ENCODE data around the gene PLXNA4. TPM values are rescaled to one million over a fixed set of nuclear protein-coding genes. Genes with fewer than 3 reads are reported as not detected.

PLXNA4 gene
- total RNA-seq, 2 experiments from 2014 or later: 0.75 to 0.85 TPM

- intact Hi-C loops (cut with DNase I, micrococcal nuclease): no loop called here
- peaks cover 8% of the 10 kb centered on the region for H3K4me1 ChIP-seq (ENCODE audit: insufficient read depth, low read length)
- no peak overlapping the region for H3K27ac ChIP-seq (ENCODE audit: low read depth in 1 of 2, low read length in 2 of 2)
- no peaks in the 10 kb centered on the region for H3K27me3 ChIP-seq (ENCODE audit: control insufficient read depth in 1 of 2, insufficient read depth in 2 of 2, low read length in 2 of 2)
- no peaks in the 10 kb centered on the region for H3K9me3 ChIP-seq (ENCODE audit: control insufficient read depth in 1 of 2, insufficient read depth in 1 of 2, low read length in 2 of 2)
- H3K4me3 Mint-ChIP-seq: no peak overlapping the region
- TF ChIP-seq CTCF (IDR thresholded peaks at IDR 0.05): no peak
- no peak overlapping the region for H3K27ac Mint-ChIP-seq
- no peaks in the 10 kb centered on the region for H3K9me3 Mint-ChIP-seq
- H3K36me3 Mint-ChIP-seq (ENCODE audit: low read depth): no peaks in the 10 kb centered on the region
- ATAC-seq (ENCODE audit: poor library complexity) (no peak), DNase-seq (no peak)
- ChIA-PET CTCF (no interaction called here), POLR2A (interaction anchor here (0.6 kb wide), 1 partner anchor 1970 kb away, joined by 4 read pairs; no protein-coding TSS in a partner anchor)
- no peaks in the 10 kb centered on the region for H3K36me3 ChIP-seq (ENCODE audit: insufficient read depth, low read length)
- H3K4me3 ChIP-seq (ENCODE audit: low read length): no peak overlapping the region
- peaks cover 28% of the 10 kb centered on the region for H3K4me1 Mint-ChIP-seq (ENCODE audit: low read depth)
- H3K27me3 Mint-ChIP-seq: no peaks in the 10 kb centered on the region
Observed at GRCh38 chr7:132462478-132462877, 113.8 kb downstream of the PLXNA4 start.

GRCh38 chr7:132461032-132461592, 115.2 kb downstream of the PLXNA4 start:
- H3K36me3 ChIP-seq (ENCODE audit: insufficient read depth, low read length): no peaks in the 10 kb centered on the region
- no peak overlapping the region for H3K27ac ChIP-seq (ENCODE audit: low read depth in 1 of 2, low read length in 2 of 2)
- Mint-ChIP-seq H3K4me1 (ENCODE audit: low read depth) (peaks cover 28% of the 10 kb centered on the region), H3K36me3 (ENCODE audit: low read depth) (no peaks in the 10 kb centered on the region), H3K27ac (peak overlapping the region; percentile 73), H3K4me3 (peak overlapping the region; percentile 42), H3K27me3 (no peaks in the 10 kb centered on the region), H3K9me3 (no peaks in the 10 kb centered on the region)
- intact Hi-C loops (cut with DNase I, micrococcal nuclease): no loop called here
- no peak overlapping the region for H3K4me3 ChIP-seq (ENCODE audit: low read length)
- ChIA-PET CTCF (no interaction called here), POLR2A (interaction anchor here (0.6 to 0.8 kb wide), 2 partner anchors 30 to 33 kb away, joined by 3 to 5 read pairs; no protein-coding TSS in a partner anchor)
- no peaks in the 10 kb centered on the region for H3K9me3 ChIP-seq (ENCODE audit: control insufficient read depth in 1 of 2, insufficient read depth in 1 of 2, low read length in 2 of 2)
- DNase-seq: peak in 1 of 14 experiments; percentile 69
- TF ChIP-seq CTCF (IDR thresholded peaks at IDR 0.05): no peak
- H3K4me1 ChIP-seq (ENCODE audit: insufficient read depth, low read length): peaks cover 8% of the 10 kb centered on the region
- ATAC-seq (ENCODE audit: poor library complexity): peak; percentile 34
- H3K27me3 ChIP-seq (ENCODE audit: control insufficient read depth in 1 of 2, insufficient read depth in 2 of 2, low read length in 2 of 2): no peaks in the 10 kb centered on the region

DNA sequence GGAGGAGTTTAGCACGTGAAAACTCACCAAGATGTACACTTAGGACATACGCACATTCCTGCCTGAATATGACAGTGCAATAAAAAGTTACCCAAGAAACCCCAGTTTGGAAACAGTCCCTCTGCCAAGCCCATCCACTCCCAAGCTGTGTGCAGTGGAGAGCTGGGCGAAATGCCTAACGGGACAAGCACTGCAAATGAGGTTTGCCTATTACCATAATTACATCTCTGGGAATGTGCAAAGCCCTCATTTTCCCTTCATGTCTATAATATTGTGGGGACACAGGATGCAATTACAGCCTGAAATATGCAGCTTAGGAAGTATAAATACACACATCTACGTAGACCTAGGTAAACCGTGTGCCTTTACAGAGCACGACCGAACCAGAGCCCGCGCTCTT, 117.5 kb downstream of the PLXNA4 start:
- Mint-ChIP-seq H3K36me3 (ENCODE audit: low read depth) (no peaks in the 10 kb centered on the region), H3K27me3 (no peaks in the 10 kb centered on the region), H3K4me1 (ENCODE audit: low read depth) (peaks cover 44% of the 10 kb centered on the region), H3K9me3 (no peaks in the 10 kb centered on the region), H3K4me3 (no peak overlapping the region), H3K27ac (no peak overlapping the region)
- H3K9me3 ChIP-seq (ENCODE audit: control insufficient read depth in 1 of 2, insufficient read depth in 1 of 2, low read length in 2 of 2): no peaks in the 10 kb centered on the region
- H3K4me1 ChIP-seq (ENCODE audit: insufficient read depth, low read length): peaks cover 29% of the 10 kb centered on the region
- TF ChIP-seq CTCF (IDR thresholded peaks at IDR 0.05): no peak
- ATAC-seq (ENCODE audit: poor library complexity) (no peak), DNase-seq (no peak)
- intact Hi-C loops (cut with DNase I, micrococcal nuclease): no loop called here
- H3K27ac ChIP-seq (ENCODE audit: low read depth in 1 of 2, low read length in 2 of 2): no peak overlapping the region
- CTCF ChIA-PET: no interaction called here
- POLR2A ChIA-PET: no interaction called here
- H3K36me3 ChIP-seq (ENCODE audit: insufficient read depth, low read length): no peaks in the 10 kb centered on the region
- no peaks in the 10 kb centered on the region for H3K27me3 ChIP-seq (ENCODE audit: control insufficient read depth in 1 of 2, insufficient read depth in 2 of 2, low read length in 2 of 2)
- H3K4me3 ChIP-seq (ENCODE audit: low read length): no peak overlapping the region

Data from CD4-positive, alpha-beta T cell (primary cell).